ENCODE results near the gene ZNF133.
A peak's percentile ranks its signal among the peaks of the same experiment; 100 is the strongest.
"Not testable (repeated sequence)": the region's sequence is repeated elsewhere in the genome, so short reads cannot be mapped to it uniquely, and the experiment has no call there.

Gene ZNF133

GRCh38 chr20:18287915-18288748 lies at the start of gene ZNF133:
TSS of gene ZNF133 (plus strand) at chr20:18288527. CDS start at chr20:18305687, 17,160 bp downstream.
- peak; percentile 94 for DNase-seq

GRCh38 chr20:18240997-18241396 lies 47.3 kb upstream of the ZNF133 start:
- DNase-seq, result no peak

- no peak for DNase-seq
Observed at GRCh38 chr20:18243802-18244201, 44.5 kb upstream of the ZNF133 start.

- not testable (repeated sequence) for DNase-seq
Observed at GRCh38 chr20:18248545-18248944, 39.8 kb upstream of the ZNF133 start.

DNA sequence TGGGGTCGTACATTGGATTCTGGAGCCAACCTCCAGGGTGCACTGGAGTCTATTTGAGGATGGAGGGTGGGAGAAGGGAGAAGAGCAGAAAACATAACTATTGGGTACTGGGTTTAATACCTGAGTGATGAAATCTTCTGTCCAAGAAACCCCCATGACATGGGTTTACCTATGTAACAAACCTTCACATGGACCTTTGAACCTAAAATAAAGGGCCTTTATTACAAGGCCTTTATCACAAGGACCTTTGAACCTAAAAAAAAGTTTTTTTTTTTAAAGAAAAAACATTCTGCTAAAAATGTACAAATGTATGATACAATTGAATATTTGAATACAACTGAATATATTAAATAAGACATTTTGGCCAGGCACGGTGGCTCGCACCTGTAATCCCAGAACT lies 38.1 kb upstream of the ZNF133 start:
- DNase-seq, result no peak

- no peak for DNase-seq
Observed at GRCh38 chr20:18252597-18253451, 35.5 kb upstream of the ZNF133 start.

- no peak for DNase-seq
Observed at GRCh38 chr20:18254615-18255014, 33.7 kb upstream of the ZNF133 start.

DNA sequence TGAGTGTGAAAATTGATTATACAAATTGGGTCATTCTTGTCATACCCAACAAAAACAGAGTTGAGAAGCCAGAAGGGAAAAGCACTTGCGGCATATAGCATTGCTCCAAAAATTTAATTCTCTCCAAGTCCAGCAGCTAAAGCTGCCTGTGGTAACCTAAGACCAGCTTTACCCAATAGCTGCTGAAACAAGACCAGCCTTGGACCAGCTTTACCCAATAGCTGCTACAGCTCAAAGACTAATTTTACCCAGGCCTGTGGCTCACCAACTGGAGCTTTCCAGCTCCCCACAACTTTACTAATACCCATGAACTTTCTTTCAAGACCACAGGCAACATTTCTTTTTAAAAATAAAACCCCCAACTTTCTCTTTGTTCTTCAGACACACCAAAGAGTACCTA lies 32.8 kb upstream of the ZNF133 start:
- DNase-seq, result no peak

- no peak for DNase-seq
Observed at GRCh38 chr20:18256440-18257090, 31.8 kb upstream of the ZNF133 start.

DNA sequence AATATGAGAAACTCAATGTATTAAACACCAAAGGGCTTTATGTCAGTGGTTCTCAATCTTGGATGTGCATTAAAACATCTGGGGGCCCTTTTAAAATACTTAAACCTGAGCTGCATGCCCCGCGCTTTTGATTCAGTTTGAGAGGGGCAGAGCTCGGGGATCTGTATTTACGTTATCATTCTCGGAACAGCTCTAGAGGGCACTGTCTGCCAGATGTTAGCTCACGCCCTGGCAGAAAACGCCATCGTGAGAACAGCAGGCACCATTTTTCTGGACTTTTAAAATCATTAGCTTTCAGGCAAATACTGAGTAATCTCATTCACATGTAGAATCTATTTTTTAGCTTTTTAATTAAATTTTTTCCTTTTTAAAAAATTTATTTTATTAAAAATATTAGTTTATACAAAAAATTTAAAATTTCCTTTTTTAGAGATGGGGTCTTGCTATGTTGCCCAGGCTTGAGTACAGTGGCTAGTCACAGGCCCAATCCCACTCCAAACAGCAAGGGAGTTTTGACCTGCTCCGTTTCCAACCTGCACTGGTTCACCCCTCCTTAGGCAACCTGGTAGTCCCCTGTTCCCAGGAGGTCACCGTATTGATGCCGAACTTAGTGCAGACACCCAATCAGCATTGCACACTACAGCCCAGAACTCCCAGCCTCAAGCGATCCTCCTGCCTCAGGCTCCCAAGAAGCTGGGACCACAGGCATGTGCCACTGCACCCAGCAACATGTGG lies 30.0 kb upstream of the ZNF133 start:
- no peak for DNase-seq

GRCh38 chr20:18259730-18260129 lies 28.6 kb upstream of the ZNF133 start:
- DNase-seq, result no peak

DNA sequence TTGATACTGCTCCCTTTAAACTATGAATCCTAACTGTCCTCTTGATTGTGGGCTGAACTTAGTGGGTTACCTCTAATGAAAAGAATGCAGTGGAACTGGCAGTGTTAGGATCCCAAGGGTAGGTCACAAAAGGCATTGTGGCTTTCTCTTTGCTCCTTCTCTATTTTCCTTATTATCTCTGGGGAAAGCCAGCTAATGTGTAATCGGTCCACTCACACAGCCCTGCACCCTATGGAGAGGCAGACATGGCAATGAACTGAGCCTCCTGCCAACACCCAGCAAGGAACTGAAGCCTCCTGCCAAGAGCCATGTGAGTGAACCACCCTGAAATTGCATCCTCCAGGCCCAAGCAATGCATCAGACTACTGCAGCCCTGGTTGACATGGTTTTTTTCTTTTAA lies 24.6 kb upstream of the ZNF133 start:
- DNase-seq, result no peak

DNA sequence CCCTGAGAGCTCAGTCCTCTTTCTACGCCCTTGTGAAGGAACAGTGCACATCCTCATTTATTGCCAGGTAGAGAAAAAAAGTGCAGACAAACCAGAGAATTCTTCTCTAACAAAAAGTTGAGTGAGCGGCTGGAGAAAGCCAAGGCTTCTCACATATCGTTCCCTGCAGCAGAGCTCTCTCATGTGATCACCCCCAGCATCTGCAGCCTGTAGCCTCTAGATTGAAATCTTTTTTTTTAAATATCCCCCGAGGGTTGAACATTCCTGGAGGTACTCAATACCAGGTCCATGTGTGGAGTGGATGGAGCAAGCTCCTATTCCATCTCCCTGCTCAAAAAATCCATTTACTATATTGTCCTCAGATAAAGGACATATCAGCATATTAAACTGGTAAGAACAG lies 22.9 kb upstream of the ZNF133 start:
- DNase-seq, result no peak

GRCh38 chr20:18266282-18266681 lies 22.0 kb upstream of the ZNF133 start:
- no peak for DNase-seq

DNA sequence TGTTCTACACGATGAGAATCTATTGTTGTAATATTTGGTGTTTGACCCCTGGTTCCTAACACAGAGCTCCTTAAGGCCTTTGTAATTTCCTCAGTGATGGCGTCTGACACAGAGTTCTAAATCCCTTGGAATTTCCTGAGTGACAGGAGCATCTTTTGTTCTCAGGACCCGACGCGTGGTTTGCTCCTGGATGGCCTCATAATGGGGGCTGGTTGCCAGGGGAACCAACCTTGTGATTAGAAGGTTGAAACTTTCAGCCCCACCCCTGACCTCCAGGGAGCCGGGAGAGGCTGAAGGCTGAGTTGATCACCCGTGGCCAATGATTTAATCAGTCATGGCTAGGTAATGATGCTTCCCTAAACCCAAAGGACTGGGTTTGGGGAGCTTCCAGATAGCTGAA lies 20.5 kb upstream of the ZNF133 start:
- no peak for DNase-seq

- no peak for DNase-seq
Observed at GRCh38 chr20:18271160-18271559, 17.2 kb upstream of the ZNF133 start.

DNA sequence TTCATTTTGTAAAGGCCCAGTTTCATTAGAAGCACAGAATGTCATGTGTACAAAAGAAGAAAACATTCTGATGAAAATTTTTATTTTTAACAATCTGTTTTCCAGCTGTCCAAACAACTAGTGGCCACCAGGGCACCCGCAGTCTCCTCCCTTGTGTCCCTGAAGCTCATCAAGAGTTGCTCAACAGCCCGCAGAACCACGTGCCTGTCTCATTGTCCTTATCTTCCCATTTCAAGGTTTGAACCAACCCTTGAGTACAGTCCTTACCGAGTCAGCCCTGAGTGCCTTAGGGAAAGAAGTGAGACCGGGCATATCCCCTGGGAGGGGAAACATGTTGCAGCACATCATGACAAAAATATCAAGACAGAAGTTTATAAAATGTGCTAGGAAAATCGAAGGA lies 15.9 kb upstream of the ZNF133 start:
- no peak for DNase-seq

DNA sequence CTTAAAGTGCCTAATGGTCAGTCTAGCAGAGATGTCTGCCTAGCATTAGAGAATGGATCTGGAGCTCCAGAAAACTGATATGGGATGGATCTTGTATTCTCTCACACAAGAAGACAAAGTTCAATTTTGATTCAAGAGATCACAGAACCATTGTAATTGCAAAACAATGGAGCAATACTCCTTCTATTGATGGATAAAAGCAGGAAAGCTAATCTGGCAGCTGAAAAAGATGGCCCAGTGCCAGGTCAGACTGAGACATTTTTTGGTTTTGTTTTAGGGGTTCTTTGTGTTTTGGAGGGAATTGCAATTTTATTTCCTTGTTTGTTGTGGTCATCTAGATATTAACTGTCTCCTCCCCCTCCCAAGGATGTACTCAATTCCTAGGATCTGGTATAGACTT lies 14.6 kb upstream of the ZNF133 start:
- no peak for DNase-seq

DNA sequence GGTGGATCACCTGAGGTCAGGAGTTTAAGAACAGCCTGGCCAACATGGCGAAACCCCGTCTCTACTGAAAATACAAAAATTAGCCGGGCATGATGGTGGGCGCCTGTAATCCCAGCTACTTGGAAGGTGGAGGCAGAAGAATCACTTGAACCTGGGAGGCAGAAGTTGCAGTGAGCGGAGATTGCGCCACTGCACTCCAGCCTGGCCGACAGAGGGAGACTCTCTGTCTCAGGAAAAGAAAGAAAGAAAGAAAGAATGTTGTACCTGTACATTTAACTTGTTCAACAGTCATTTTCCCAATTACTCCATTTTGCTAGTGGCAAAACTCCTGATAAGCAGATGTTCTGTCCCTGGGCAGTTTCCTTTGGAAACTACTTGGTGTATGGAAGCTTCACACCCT lies 12.4 kb upstream of the ZNF133 start:
- DNase-seq, result not testable (repeated sequence)

DNA sequence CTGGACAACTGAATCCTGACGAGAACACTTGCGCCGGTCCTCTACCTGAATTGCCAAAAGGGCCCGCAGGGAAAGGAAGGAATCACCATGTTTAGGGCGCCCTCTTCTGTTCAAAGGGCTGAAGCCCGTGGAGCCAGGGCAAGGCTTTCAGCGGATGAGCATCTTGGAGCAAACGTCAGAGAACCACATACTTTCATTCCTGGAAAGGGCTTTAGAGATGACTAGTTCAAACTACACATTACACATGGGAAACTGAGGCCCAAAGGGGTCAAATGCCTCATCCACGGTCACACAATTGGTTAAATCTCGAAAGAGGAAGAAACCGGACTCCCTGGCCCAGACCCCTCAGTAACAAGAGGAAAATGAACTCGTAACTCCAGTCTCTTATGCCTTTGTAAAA lies 11.5 kb upstream of the ZNF133 start:
- peak; percentile 71 for DNase-seq

DNA sequence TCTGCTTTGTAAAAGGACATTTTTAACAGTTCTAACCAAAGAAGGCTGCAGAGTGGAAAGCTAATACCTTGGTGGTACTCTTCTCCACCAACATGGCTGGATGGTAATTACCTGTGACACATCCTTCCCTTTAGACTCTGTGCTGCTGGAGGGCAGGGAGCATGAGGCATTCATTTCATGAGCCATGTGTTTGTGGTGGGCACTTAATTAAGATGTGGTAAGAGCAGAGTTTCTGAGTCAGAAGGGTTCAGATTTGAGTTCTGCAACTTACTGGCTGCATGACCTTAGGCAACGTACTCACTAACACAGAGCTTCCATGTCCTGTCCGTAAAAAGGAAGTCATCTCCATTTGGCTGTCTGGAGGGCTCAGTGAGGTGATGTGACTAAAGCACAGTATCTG lies 9.1 kb upstream of the ZNF133 start:
- DNase-seq, result no peak

DNA sequence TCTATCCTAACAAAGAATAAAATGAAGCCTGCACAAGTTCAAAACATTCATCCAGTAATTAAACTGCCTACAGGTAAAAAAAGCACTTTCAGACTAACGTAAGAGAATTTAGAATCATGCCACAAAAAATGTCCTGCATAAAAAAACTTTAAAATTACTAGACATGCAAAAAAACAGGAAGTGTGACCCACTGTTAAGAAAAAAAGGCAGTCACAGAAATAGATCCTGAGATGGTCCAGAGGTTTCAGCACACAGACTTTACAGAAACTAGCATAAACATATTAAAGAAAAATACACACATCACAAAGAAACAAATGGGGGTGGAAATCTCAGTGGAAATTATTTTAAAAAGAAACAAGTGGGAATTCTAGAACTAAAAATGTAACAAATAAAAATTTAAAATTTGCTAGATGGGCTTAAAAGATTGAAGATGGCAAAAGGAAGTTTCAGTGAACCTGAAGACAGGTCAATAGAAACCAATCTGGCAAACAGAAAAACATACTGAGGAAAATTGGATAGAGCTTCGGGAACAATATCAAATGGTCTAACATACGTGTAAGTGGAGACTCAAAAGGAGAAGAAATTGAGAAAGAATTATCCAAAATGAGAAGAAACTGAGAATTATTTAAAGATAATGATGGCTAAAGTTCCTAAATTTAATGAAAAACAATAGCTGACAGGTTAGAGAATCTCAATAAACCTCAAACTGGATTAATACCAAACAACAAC lies 3.4 kb upstream of the ZNF133 start:
- no peak for DNase-seq
